Testis (tissue), 3 donors: ENCODE data around the gene ARFRP1. TPM values are rescaled to one million over a fixed set of nuclear protein-coding genes. Genes with fewer than 3 reads are reported as not detected.

Experiments used
- DNase-seq: peaks from one replicate; pipeline ENCODE4 v3.0.0-alpha.2; 2019
- H3K27ac ChIP-seq, 2 donors: fragments of 200-600 bp; sonication (generic); one replicate each; pipeline ENCODE4 v1.5.1; 2019
- H3K27me3 ChIP-seq: fragments of 200-600 bp; sonication (generic); one replicate; pipeline ENCODE4 v1.5.1; 2019
- H3K36me3 ChIP-seq: fragments of 200-600 bp; sonication (generic); one replicate; pipeline ENCODE4 v1.5.1; 2017; ENCODE audit warnings: low read depth; ENCODE audit errors: missing control alignments
- H3K4me1 ChIP-seq: fragments of 200-600 bp; sonication (generic); one replicate; pipeline ENCODE4 v1.5.1; 2019
- H3K4me3 ChIP-seq, 2 donors: fragments of 200-600 bp; sonication (generic); one replicate each; pipeline ENCODE4 v1.5.1; 2017 to 2019
- H3K9me3 ChIP-seq: fragments of 200-600 bp; sonication (generic); one replicate; pipeline ENCODE4 v1.5.1; 2017
- POLR2A ChIP-seq: fragments of 450-650 bp; IDR thresholded peaks from one replicate; pipeline ENCODE4 v1.6.1; 2017; ENCODE audit warnings: antibody characterized with exemption, mild to moderate bottlenecking, moderate library complexity
- WGBS, 2 donors: methylation state at CpG; one replicate each; pipeline ENCODE4 v1.1.5; 2018; 5-methylcytosine and 5-hydroxymethylcytosine counted together
- intact Hi-C: fragments of 100-400 bp; cut with DNase I; formaldehyde crosslinking; loops from one replicate; pipeline ENCODE4 v1.15.1; 2023; ENCODE audit warnings: low total_unique reads
- polyA plus RNA-seq: library from polyadenylated mRNA; stranded (reverse); fragments of 350-450 nt; fragmentation: Illumina TruSeq; extraction: RNeasy Lipid Tissue Mini Kit (QIAGEN cat#74804); gene quantifications from one replicate; pipeline ENCODE4 v1.2.3, GENCODE V29; 2014; ENCODE audit warnings: low read depth, low replicate concordance; ENCODE audit not compliant: insufficient read depth
- total RNA-seq, 2 donors: library from RNA; depleted of rRNA; stranded (reverse); fragments of >200 nt; gene quantifications; one replicate each; pipeline ENCODE4 v1.2.3, GENCODE V29; 2016
- TF ChIP-seq, protein P1 (sequence below), 3 experiments: fragments of 450-650 bp in 2 of 3; fragments of 200-600 bp in 1 of 3; sonication (generic) in 1 of 3; IDR thresholded peaks; one replicate each; pipeline ENCODE4 v1.5.1; 2016 to 2019; ENCODE audit warnings: antibody characterized with exemption in 3 of 3, mild to moderate bottlenecking in 2 of 3, moderate library complexity in 1 of 3

ARFRP1 gene
- total and polyA plus RNA-seq, 3 donors from 2014 or later = 37.8 to 55.6 (median 55.4) TPM

DNA sequence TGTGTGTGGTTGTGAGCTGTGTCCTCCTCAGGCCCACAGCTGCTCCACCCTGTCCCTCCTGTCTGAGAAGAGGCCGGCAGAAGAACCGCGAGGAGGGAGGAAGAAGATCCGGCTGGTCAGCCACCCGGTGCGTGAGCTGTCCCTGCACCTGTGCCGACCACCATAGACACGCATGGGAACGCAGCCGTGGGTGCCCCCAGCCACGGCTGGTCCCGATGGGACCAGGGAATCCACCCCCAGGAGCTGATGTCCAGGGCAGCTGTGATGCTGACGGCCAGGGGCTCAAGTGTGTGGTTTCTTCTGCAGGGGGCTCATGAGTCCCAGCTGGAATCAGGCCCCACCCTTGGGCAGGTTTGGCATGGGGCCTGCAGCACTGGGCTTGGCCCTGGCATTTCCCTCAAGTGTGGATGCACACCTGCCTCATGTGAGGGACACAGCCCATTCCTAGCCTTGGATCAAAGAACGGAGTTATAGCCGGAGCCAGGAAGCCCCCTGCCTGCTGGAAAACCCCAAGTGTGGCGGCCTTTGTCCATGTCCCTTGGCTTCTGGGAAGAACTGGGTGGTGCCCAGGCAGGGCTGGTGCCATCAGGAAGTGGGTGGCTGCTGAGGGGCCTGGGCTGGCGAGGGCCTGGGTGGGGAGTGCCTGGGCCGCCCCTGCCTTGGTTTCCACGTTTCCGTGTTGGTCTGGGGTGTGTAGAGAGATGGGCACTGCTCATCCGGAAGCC is 15.9 kb downstream of the ARFRP1 start:
- Histone ChIP-seq H3K27me3 (no peaks in the 10 kb centered on the region), H3K36me3 (no peaks in the 10 kb centered on the region), H3K4me1 (peaks cover 11% of the 10 kb centered on the region), H3K27ac (no peak overlapping the region), H3K9me3 (no peaks in the 10 kb centered on the region), H3K4me3 (no peak overlapping the region)
- intact Hi-C loops = no loop called here
- 83 to 86% methylated on average over 15 to 21 of the region's 21 CpGs for WGBS, 2 donors
- TF ChIP-seq, protein P1, sequence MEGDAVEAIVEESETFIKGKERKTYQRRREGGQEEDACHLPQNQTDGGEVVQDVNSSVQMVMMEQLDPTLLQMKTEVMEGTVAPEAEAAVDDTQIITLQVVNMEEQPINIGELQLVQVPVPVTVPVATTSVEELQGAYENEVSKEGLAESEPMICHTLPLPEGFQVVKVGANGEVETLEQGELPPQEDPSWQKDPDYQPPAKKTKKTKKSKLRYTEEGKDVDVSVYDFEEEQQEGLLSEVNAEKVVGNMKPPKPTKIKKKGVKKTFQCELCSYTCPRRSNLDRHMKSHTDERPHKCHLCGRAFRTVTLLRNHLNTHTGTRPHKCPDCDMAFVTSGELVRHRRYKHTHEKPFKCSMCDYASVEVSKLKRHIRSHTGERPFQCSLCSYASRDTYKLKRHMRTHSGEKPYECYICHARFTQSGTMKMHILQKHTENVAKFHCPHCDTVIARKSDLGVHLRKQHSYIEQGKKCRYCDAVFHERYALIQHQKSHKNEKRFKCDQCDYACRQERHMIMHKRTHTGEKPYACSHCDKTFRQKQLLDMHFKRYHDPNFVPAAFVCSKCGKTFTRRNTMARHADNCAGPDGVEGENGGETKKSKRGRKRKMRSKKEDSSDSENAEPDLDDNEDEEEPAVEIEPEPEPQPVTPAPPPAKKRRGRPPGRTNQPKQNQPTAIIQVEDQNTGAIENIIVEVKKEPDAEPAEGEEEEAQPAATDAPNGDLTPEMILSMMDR (IDR thresholded peaks at IDR 0.05) = no peak
- no peak for TF ChIP-seq POLR2A
- DNase-seq = no peak

GRCh38 chr20:63690898-63691710 is 16.7 kb downstream of the ARFRP1 start:
- Histone ChIP-seq H3K27me3 (no peaks in the 10 kb centered on the region), H3K9me3 (no peaks in the 10 kb centered on the region), H3K4me1 (peaks cover 17% of the 10 kb centered on the region), H3K4me3 (no peak overlapping the region), H3K36me3 (no peaks in the 10 kb centered on the region), H3K27ac (no peak overlapping the region)
- 81 to 83% methylated on average over 11 to 24 of the region's 24 CpGs for WGBS, 2 donors
- DNase-seq = no peak
- TF ChIP-seq, protein P1 (IDR thresholded peaks at IDR 0.05) = no peak
- no peak for TF ChIP-seq POLR2A
- intact Hi-C loops = no loop called here

GRCh38 chr20:63690003-63690897 is 17.5 kb downstream of the ARFRP1 start:
- DNase-seq = no peak
- WGBS, 2 donors = 90 to 93% methylated on average over 17 to 32 of the region's 40 CpGs
- H3K4me3 ChIP-seq = no peak overlapping the region
- no peaks in the 10 kb centered on the region for H3K27me3 ChIP-seq
- H3K36me3 ChIP-seq = no peaks in the 10 kb centered on the region
- H3K9me3 ChIP-seq = no peaks in the 10 kb centered on the region
- H3K27ac ChIP-seq = no peak overlapping the region
- peaks cover 20% of the 10 kb centered on the region for H3K4me1 ChIP-seq
- intact Hi-C loops = no loop called here
- TF ChIP-seq, protein P1 (IDR thresholded peaks at IDR 0.05) = no peak
- no peak for TF ChIP-seq POLR2A

- Histone ChIP-seq H3K4me1 (peaks cover 20% of the 10 kb centered on the region), H3K36me3 (no peaks in the 10 kb centered on the region), H3K9me3 (no peaks in the 10 kb centered on the region), H3K27me3 (no peaks in the 10 kb centered on the region), H3K27ac (no peak overlapping the region), H3K4me3 (no peak overlapping the region)
- 95 to 100% methylated on average over 9 to 31 of the region's 44 CpGs for WGBS, 2 donors
- TF ChIP-seq, protein P1 (IDR thresholded peaks at IDR 0.05) = no peak
- TF ChIP-seq POLR2A = no peak
- no peak for DNase-seq
- intact Hi-C loops = no loop called here
Observed at GRCh38 chr20:63689046-63690002, 18.5 kb downstream of the ARFRP1 start.
